Caco-2 (cell line): ENCODE data around the gene FSHR. TPM values are rescaled to one million over a fixed set of nuclear protein-coding genes. Genes with fewer than 3 reads are reported as not detected.

Experiments
- BruUV-seq: library from RNA; stranded (reverse); fragments of 400-500 nt; replicated peaks from 2 replicates; lab custom pipeline; 2021; lab: Mats Ljungman, UMichigan
- CTCF ChIA-PET: fragments of 300-600 bp; sonication (Branson Sonifier 250); formaldehyde crosslinking; loops from one replicate; lab custom pipeline; 2022; ENCODE audit warnings: antibody characterized with exemption; lab: Charles Lee
- POLR2A ChIA-PET: fragments of 300-600 bp; sonication (Branson Sonifier 250); formaldehyde crosslinking; loops from one replicate; lab custom pipeline; 2022; ENCODE audit warnings: antibody characterized with exemption; lab: Charles Lee
- DNase-seq, 2 experiments: peaks; one replicate each; pipeline versions ENCODE4 v3.0.0 to v3.0.0-alpha.2; 2020 to 2022
- H3K27me3 ChIP-seq: replicated peaks from 2 replicates; pipeline ENCODE4 v1.6.0; 2011; ENCODE audit warnings: low read length; ENCODE audit not compliant: control insufficient read depth, insufficient read depth
- H3K36me3 ChIP-seq: 2 replicates; pipeline ENCODE4 v1.5.1; 2011; ENCODE audit warnings: low read length; ENCODE audit not compliant: control insufficient read depth, insufficient read depth
- H3K4me1 ChIP-seq: fragments of 250-450 bp; sonication (Bioruptor Pico); 2 replicates; pipeline ENCODE4 v1.5.1; 2020; ENCODE audit warnings: mild to moderate bottlenecking
- H3K4me3 ChIP-seq: 2 replicates; pipeline ENCODE4 v1.5.1; 2011; ENCODE audit warnings: low read depth, mild to moderate bottlenecking, control low read depth, low read length
- H3K9me3 ChIP-seq: fragments of 250-450 bp; sonication (Bioruptor Pico); 2 replicates; pipeline ENCODE4 v1.5.1; 2020; ENCODE audit warnings: mild to moderate bottlenecking, moderate library complexity
- H3K27ac Mint-ChIP-seq: one replicate; pipeline ENCODE4 v1.8.0; 2022; ENCODE audit warnings: mixed read lengths; ENCODE audit not compliant: unreplicated experiment
- H3K27me3 Mint-ChIP-seq: one replicate; pipeline ENCODE4 v1.8.0; 2022; ENCODE audit warnings: mixed read lengths; ENCODE audit not compliant: insufficient read depth, unreplicated experiment
- H3K36me3 Mint-ChIP-seq: one replicate; pipeline ENCODE4 v1.8.0; 2022; ENCODE audit warnings: mild to moderate bottlenecking, mixed read lengths; ENCODE audit not compliant: insufficient read depth, unreplicated experiment
- H3K4me1 Mint-ChIP-seq: one replicate; pipeline ENCODE4 v1.8.0; 2022; ENCODE audit warnings: low read depth, mixed read lengths; ENCODE audit not compliant: unreplicated experiment
- H3K4me3 Mint-ChIP-seq: one replicate; pipeline ENCODE4 v1.8.0; 2022; ENCODE audit warnings: mild to moderate bottlenecking, moderate library complexity, mixed read lengths; ENCODE audit not compliant: unreplicated experiment
- H3K9me3 Mint-ChIP-seq: one replicate; pipeline ENCODE4 v1.8.0; 2022; ENCODE audit warnings: mixed read lengths; ENCODE audit not compliant: unreplicated experiment
- intact Hi-C: fragments of 100-400 bp; cut with micrococcal nuclease; formaldehyde crosslinking; loops from one replicate; pipeline ENCODE4 v1.10.0; 2022; ENCODE audit not compliant: unreplicated experiment
- total RNA-seq: library from RNA; stranded (reverse); gene quantifications from 2 replicates; pipeline ENCODE4 v1.2.3, GENCODE V29; 2022
- TF ChIP-seq, protein P1 (sequence below), 2 experiments: fragments of 200-600 bp in 1 of 2; IDR thresholded peaks; 1 replicate in 1 of 2; 2 replicates in 1 of 2; pipeline versions ENCODE4 v1.5.1 to v1.8.0; 2011 to 2022; ENCODE audit warnings: antibody characterized with exemption in 1 of 2, control low read depth in 1 of 2, inconsistent platforms in 1 of 2, low read depth in 1 of 2, low read length in 1 of 2, mild to moderate bottlenecking in 1 of 2, moderate library complexity in 1 of 2; ENCODE audit not compliant: insufficient read depth in 1 of 2, severe bottlenecking in 1 of 2, unreplicated experiment in 1 of 2

The FSHR gene
- total RNA-seq, 1 experiment from 2014 or later = 0.41 TPM

DNA sequence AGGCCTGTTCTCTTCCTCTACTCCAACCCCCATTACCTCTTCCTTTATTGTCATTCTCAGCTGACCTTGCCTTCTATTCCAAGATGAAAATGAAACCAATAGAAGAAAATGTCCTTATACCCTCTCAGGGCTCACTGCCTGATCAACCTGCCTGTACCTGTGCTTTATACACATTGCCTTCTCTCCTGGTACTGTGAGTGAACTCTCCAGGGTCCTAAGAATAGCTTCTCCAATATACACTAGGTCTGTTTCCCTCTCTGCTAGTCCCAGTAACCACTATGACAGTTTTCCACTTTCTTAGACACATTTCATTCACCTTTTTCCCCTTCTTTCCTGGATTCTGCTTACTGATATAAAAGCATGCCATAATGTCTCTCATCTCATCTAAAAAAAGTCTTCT, 85.7 kb downstream of the FSHR start:
- Histone ChIP-seq H3K27me3 (no peaks in the 10 kb centered on the region), H3K4me3 (no peak overlapping the region), H3K9me3 (no peaks in the 10 kb centered on the region), H3K4me1 (no peaks in the 10 kb centered on the region), H3K36me3 (no peaks in the 10 kb centered on the region)
- TF ChIP-seq, protein P1, sequence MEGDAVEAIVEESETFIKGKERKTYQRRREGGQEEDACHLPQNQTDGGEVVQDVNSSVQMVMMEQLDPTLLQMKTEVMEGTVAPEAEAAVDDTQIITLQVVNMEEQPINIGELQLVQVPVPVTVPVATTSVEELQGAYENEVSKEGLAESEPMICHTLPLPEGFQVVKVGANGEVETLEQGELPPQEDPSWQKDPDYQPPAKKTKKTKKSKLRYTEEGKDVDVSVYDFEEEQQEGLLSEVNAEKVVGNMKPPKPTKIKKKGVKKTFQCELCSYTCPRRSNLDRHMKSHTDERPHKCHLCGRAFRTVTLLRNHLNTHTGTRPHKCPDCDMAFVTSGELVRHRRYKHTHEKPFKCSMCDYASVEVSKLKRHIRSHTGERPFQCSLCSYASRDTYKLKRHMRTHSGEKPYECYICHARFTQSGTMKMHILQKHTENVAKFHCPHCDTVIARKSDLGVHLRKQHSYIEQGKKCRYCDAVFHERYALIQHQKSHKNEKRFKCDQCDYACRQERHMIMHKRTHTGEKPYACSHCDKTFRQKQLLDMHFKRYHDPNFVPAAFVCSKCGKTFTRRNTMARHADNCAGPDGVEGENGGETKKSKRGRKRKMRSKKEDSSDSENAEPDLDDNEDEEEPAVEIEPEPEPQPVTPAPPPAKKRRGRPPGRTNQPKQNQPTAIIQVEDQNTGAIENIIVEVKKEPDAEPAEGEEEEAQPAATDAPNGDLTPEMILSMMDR (IDR thresholded peaks at IDR 0.05; ENCODE audit: insufficient read depth in 1 of 2, low read depth in 1 of 2, low read length in 1 of 2, severe bottlenecking in 1 of 2, unreplicated experiment in 1 of 2) = no peak
- Mint-ChIP-seq H3K4me3 (no peak overlapping the region), H3K36me3 (no peaks in the 10 kb centered on the region), H3K9me3 (no peaks in the 10 kb centered on the region), H3K27ac (no peak overlapping the region), H3K27me3 (peaks cover 2% of the 10 kb centered on the region), H3K4me1 (no peaks in the 10 kb centered on the region)
- intact Hi-C loops = loop anchor here (1.0 kb wide), 1 partner anchor 122 kb away; no protein-coding TSS in a partner anchor
- BruUV-seq = no TSS peak
- ChIA-PET CTCF (no interaction called here), POLR2A (no interaction called here)
- no peak for DNase-seq

DNA sequence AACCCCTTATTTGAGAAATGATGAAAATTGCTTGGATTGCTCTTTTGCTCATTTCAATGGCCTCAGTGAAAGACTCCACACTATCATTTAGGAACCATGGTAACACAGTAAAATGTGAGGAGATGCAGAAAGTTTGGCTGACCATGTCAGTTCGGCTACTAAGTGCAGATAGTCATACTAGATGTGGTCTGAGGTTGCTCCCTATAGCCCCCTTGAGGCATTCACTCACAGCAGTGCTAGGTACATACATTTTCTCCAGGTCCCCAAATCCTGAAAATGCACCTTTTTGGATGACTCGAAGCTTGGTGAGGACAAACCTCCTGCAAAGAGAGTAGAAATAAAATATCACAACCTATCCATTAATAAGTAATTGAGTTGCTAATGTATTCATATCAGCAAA, 86.3 kb downstream of the FSHR start:
- Mint-ChIP-seq H3K9me3 (no peaks in the 10 kb centered on the region), H3K4me1 (no peaks in the 10 kb centered on the region), H3K4me3 (no peak overlapping the region), H3K36me3 (no peaks in the 10 kb centered on the region), H3K27ac (no peak overlapping the region), H3K27me3 (peaks cover 6% of the 10 kb centered on the region)
- Histone ChIP-seq H3K4me3 (no peak overlapping the region), H3K36me3 (no peaks in the 10 kb centered on the region), H3K4me1 (no peaks in the 10 kb centered on the region), H3K27me3 (no peaks in the 10 kb centered on the region), H3K9me3 (no peaks in the 10 kb centered on the region)
- DNase-seq = no peak
- intact Hi-C loops = loop anchor here (1.0 kb wide), 1 partner anchor 122 kb away; no protein-coding TSS in a partner anchor
- POLR2A ChIA-PET = no interaction called here
- CTCF ChIA-PET = no interaction called here
- BruUV-seq = no TSS peak
- TF ChIP-seq, protein P1 (IDR thresholded peaks at IDR 0.05; ENCODE audit: insufficient read depth in 1 of 2, low read depth in 1 of 2, low read length in 1 of 2, severe bottlenecking in 1 of 2, unreplicated experiment in 1 of 2) = no peak

DNA sequence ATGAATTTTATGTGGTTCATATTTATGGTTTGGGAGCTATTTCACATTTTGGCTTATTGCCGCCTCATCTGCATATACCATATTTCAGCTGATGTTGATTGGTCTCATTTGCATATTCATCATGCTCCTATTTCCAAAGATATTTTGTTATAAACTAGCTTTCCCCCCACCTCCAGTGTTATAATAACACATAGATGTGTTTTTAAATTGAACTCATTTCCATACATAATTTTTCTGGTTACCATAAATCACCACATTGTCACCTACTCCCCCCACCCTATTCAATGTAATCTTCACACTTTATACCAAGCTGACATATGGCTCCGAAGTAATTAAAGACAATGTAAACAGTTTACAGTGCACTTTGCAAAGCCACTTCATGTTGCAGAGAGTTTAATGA, 101.2 kb downstream of the FSHR start:
- Histone ChIP-seq H3K4me1 (no peaks in the 10 kb centered on the region), H3K27me3 (no peaks in the 10 kb centered on the region), H3K4me3 (no peak overlapping the region), H3K36me3 (no peaks in the 10 kb centered on the region), H3K9me3 (no peaks in the 10 kb centered on the region)
- ChIA-PET CTCF (no interaction called here), POLR2A (no interaction called here)
- Mint-ChIP-seq H3K9me3 (peaks cover 7% of the 10 kb centered on the region), H3K4me1 (no peaks in the 10 kb centered on the region), H3K27me3 (peaks cover 3% of the 10 kb centered on the region), H3K36me3 (no peaks in the 10 kb centered on the region), H3K4me3 (no peak overlapping the region), H3K27ac (no peak overlapping the region)
- intact Hi-C loops = no loop called here
- BruUV-seq = no TSS peak
- TF ChIP-seq, protein P1 (IDR thresholded peaks at IDR 0.05; ENCODE audit: insufficient read depth in 1 of 2, low read depth in 1 of 2, low read length in 1 of 2, severe bottlenecking in 1 of 2, unreplicated experiment in 1 of 2) = no peak
- no peak for DNase-seq
